ENCODE measurements around the gene S100A12.

The S100A12 gene

GRCh38 chr1:153360592-153361479, 14.6 kb downstream of the S100A12 start:
- no peak for TF ChIP-seq CTCF (IDR thresholded peaks at IDR 0.05)

GRCh38 chr1:153360190-153360589, 15.2 kb downstream of the S100A12 start:
- TF ChIP-seq CTCF (IDR thresholded peaks at IDR 0.05): no peak

GRCh38 chr1:153359241-153359640, 16.2 kb downstream of the S100A12 start:
- TF ChIP-seq CTCF (IDR thresholded peaks at IDR 0.05): no peak

GRCh38 chr1:153358691-153358975, 16.8 kb downstream of the S100A12 start:
- TF ChIP-seq CTCF (IDR thresholded peaks at IDR 0.05): no peak

- no peak for TF ChIP-seq CTCF (IDR thresholded peaks at IDR 0.05)
Observed at GRCh38 chr1:153357853-153358690, 17.3 kb downstream of the S100A12 start, which contains the start of gene S100A9. Gene S100A9 (plus strand): TSS chr1:153357854. CDS start chr1:153358284, 430 bp downstream.

GRCh38 chr1:153357076-153357852, 18.2 kb downstream of the S100A12 start:
- TF ChIP-seq CTCF (IDR thresholded peaks at IDR 0.05): no peak

GRCh38 chr1:153356392-153357075, 18.9 kb downstream of the S100A12 start:
- TF ChIP-seq CTCF (IDR thresholded peaks at IDR 0.05): no peak

Data from LNCAP (cell line).